GM12878 (cell line): Measurements from ENCODE around the gene ARHGAP15. TPM values are rescaled to one million over a fixed set of nuclear protein-coding genes. Genes with fewer than 3 reads are reported as not detected.

Experiments used
- ATAC-seq: fragments of 200-7000 bp; cut with Tn5 transposase; 3 replicates; pipeline ENCODE4 v1.9.1; 2020; ENCODE audit warnings: mild to moderate bottlenecking, moderate library complexity
- BruUV-seq: library from RNA; stranded (reverse); fragments of 400-500 nt; replicated peaks from 2 replicates; lab custom pipeline; 2021; lab: Mats Ljungman, UMichigan
- CTCF ChIA-PET: fragments of 300-600 bp; sonication (Branson Sonifier 250); formaldehyde crosslinking; extraction: SDS; loops from one replicate; lab custom pipeline; 2021; ENCODE audit warnings: inconsistent platforms; lab: Yijun Ruan, JAX
- POLR2A ChIA-PET: fragments of 350-600 bp; formaldehyde crosslinking; extraction: SDS; loops from one replicate; lab custom pipeline; 2021; ENCODE audit warnings: inconsistent platforms; lab: Charles Lee
- RAD21 ChIA-PET: fragments of 300-600 bp; sonication (Branson Sonifier 250); formaldehyde crosslinking; loops from one replicate; lab custom pipeline; 2023; ENCODE audit warnings: antibody characterized with exemption; ENCODE audit not compliant: unreplicated experiment; lab: Charles Lee
- SMC1A ChIA-PET: fragments of 300-600 bp; sonication (Branson Sonifier 250); formaldehyde crosslinking; loops from one replicate; lab custom pipeline; 2023; ENCODE audit not compliant: unreplicated experiment, uncharacterized antibody; lab: Charles Lee
- DNase-seq: peaks from one replicate; pipeline ENCODE4 v3.0.0-alpha.2; 2011; ENCODE audit warnings: low read depth, low spot score
- FAIRE-seq: peaks from 3 replicates; lab custom pipeline; 2011; peaks lifted over from hg19 to GRCh38; lab: Jason Lieb, UNC
- H2AFZ ChIP-seq: 2 replicates; pipeline ENCODE4 v1.6.0; 2011; ENCODE audit warnings: low read depth, low read length, control low read depth; ENCODE audit not compliant: control insufficient read depth
- H3K27ac ChIP-seq: 2 replicates; pipeline ENCODE4 v1.5.1; 2011; ENCODE audit warnings: control low read depth; ENCODE audit not compliant: control insufficient read depth, insufficient read depth
- H3K27me3 ChIP-seq, 2 experiments: replicated peaks in 1 of 2; 2 replicates each; pipeline versions ENCODE4 v1.6.0 to v1.6.1; 2011; ENCODE audit warnings: low read length in 1 of 2; ENCODE audit not compliant: control insufficient read depth in 2 of 2, insufficient read depth in 2 of 2
- H3K36me3 ChIP-seq, 2 experiments: 2 replicates each; pipeline ENCODE4 v1.5.1; 2011; ENCODE audit warnings: low read length in 1 of 2; ENCODE audit not compliant: control insufficient read depth in 2 of 2, insufficient read depth in 2 of 2
- H3K4me1 ChIP-seq: 2 replicates; pipeline ENCODE4 v1.6.1; 2011; ENCODE audit warnings: mild to moderate bottlenecking, low read length, moderate library complexity, mixed read lengths; ENCODE audit not compliant: control insufficient read depth, insufficient read depth
- H3K4me2 ChIP-seq: 2 replicates; pipeline ENCODE4 v1.6.0; 2011; ENCODE audit warnings: control low read depth; ENCODE audit not compliant: control insufficient read depth, insufficient read depth
- H3K4me3 ChIP-seq: fragments of 200-600 bp; sonication (generic); 2 replicates; pipeline ENCODE4 v1.5.1; 2016
- H3K79me2 ChIP-seq: 2 replicates; pipeline ENCODE4 v1.6.0; 2011; ENCODE audit warnings: low read length; ENCODE audit not compliant: control insufficient read depth, insufficient read depth
- H3K9ac ChIP-seq: 2 replicates; pipeline ENCODE4 v1.8.0; 2011; ENCODE audit warnings: low read length, control low read depth, mixed read lengths; ENCODE audit not compliant: control insufficient read depth, insufficient read depth
- H3K9me3 ChIP-seq: replicated peaks from 3 replicates; pipeline ENCODE4 v1.5.1; 2011; ENCODE audit warnings: mild to moderate bottlenecking, low read length; ENCODE audit not compliant: control insufficient read depth, insufficient read depth
- H4K20me1 ChIP-seq: 2 replicates; pipeline ENCODE4 v1.6.0; 2011; ENCODE audit not compliant: control insufficient read depth, insufficient read depth
- BMI1 ChIP-seq: fragments of 450-650 bp; IDR thresholded peaks from 2 replicates; pipeline ENCODE4 v1.6.1; 2016; ENCODE audit warnings: mild to moderate bottlenecking, moderate library complexity, borderline replicate concordance
- CEBPB ChIP-seq, 2 experiments: fragments of 150-350 bp in 1 of 2; IDR thresholded peaks; 2 replicates each; pipeline ENCODE4 v1.6.1; 2012 to 2014; ENCODE audit warnings: low read depth in 2 of 2, low read length in 2 of 2, borderline replicate concordance in 1 of 2, inconsistent platforms in 1 of 2
- CHD4 ChIP-seq: fragments of 200-600 bp; sonication (generic); IDR thresholded peaks from 2 replicates; pipeline ENCODE4 v1.6.1; 2016; ENCODE audit warnings: mild to moderate bottlenecking
- EED ChIP-seq: sonication (generic); IDR thresholded peaks from 2 replicates; pipeline ENCODE4 v1.6.1; 2016; ENCODE audit warnings: antibody characterized with exemption, low read depth
- ETV6 ChIP-seq, 2 experiments: fragments of 450-650 bp in 1 of 2; IDR thresholded peaks in 1 of 2; conservative IDR thresholded peaks in 1 of 2; 2 replicates each; pipeline ENCODE4 v1.6.1; 2014; ENCODE audit warnings: antibody characterized with exemption in 1 of 2, borderline replicate concordance in 1 of 2, low read depth in 1 of 2, mild to moderate bottlenecking in 1 of 2, moderate library complexity in 1 of 2
- NR2F1 ChIP-seq: fragments of 450-650 bp; conservative IDR thresholded peaks from 2 replicates; pipeline ENCODE4 v1.6.1; 2017; ENCODE audit warnings: mild to moderate bottlenecking
- PAX5 ChIP-seq: IDR thresholded peaks from 2 replicates; pipeline ENCODE4 v1.6.1; 2011; ENCODE audit warnings: low read depth, low read length, borderline replicate concordance
- RAD51 ChIP-seq: fragments of 450-650 bp; IDR thresholded peaks from 2 replicates; pipeline ENCODE4 v1.6.1; 2016; ENCODE audit warnings: moderate library complexity, mild to moderate bottlenecking, inconsistent platforms
- RBBP5 ChIP-seq: fragments of 200-600 bp; sonication (generic); conservative IDR thresholded peaks from 2 replicates; pipeline ENCODE4 v1.6.1; 2016
- SMC3 ChIP-seq: IDR thresholded peaks from 2 replicates; pipeline ENCODE4 v1.6.1; 2011; ENCODE audit warnings: low read length, improper control_type of control experiment, borderline replicate concordance
- SREBF2 ChIP-seq: IDR thresholded peaks from 2 replicates; pipeline ENCODE4 v1.6.1; 2012; ENCODE audit warnings: mild to moderate bottlenecking, low read length
- YY1 ChIP-seq: IDR thresholded peaks from 2 replicates; pipeline ENCODE4 v1.6.1; 2011; ENCODE audit warnings: low read depth, mild to moderate bottlenecking, low read length
- ZNF687 ChIP-seq: fragments of 450-650 bp; IDR thresholded peaks from 2 replicates; pipeline ENCODE4 v1.6.1; 2017; ENCODE audit warnings: mild to moderate bottlenecking, moderate library complexity
- WGBS: methylation state at CpG from one replicate; pipeline ENCODE4 v1.1.6; 2016; ENCODE audit warnings: low lambda C conversion rate; ENCODE audit not compliant: insufficient replicate concordance, insufficient coverage; ENCODE audit errors: missing lambda C conversion rate; 5-methylcytosine and 5-hydroxymethylcytosine counted together
- in situ Hi-C: fragments of 300-500 bp; cut with MboI; formaldehyde crosslinking; loops from 9 replicates; pipeline ENCODE4 v1.14.3; 2018; ENCODE audit warnings: mixed read lengths
- intact Hi-C: fragments of 100-400 bp; cut with micrococcal nuclease; formaldehyde crosslinking; loops from one replicate; pipeline ENCODE4 v1.14.2; 2022; ENCODE audit not compliant: unreplicated experiment
- polyA plus RNA-seq, 11 experiments: library from polyadenylated mRNA; depleted of rRNA in 4 of 11; unstranded in 6 of 11; stranded (reverse) in 5 of 11; fragments of >200 nt; fragmentation: Nextera tagmentation in 4 of 11; fragmentation: Illumina TruSeq in 1 of 11; extraction: Ambion mirVana in 4 of 11; extraction: Trizol in 1 of 11; gene quantifications; 1 replicate in 1 of 11; 2 replicates in 10 of 11; pipeline versions ENCODE4 v1.2.1 to v1.2.3, GENCODE V29; 2011 to 2016; ENCODE audit warnings: inconsistent platforms in 2 of 11, missing spikeins in 2 of 11, low read depth in 1 of 11
- total RNA-seq, 4 experiments: library from RNA; depleted of rRNA in 3 of 4; stranded (reverse); fragments of >200 nt in 3 of 4; fragmentation: Illumina TruSeq in 1 of 4; extraction: Trizol in 1 of 4; gene quantifications; 2 replicates each; pipeline versions ENCODE4 v1.2.1 to v1.2.3, GENCODE V29; 2013 to 2021

ARHGAP15 gene
- total and polyA plus RNA-seq, 10 of the 15 experiments (the other 5 are each of a cell fraction or from before 2014, with no cell fraction given): 38.0 to 92.6 (median 66.7) TPM

- RAD21 ChIA-PET: no interaction called here
- CTCF ChIA-PET: interaction anchor here (1.8 kb wide), 1 partner anchor 15 kb away, joined by 4 read pairs; no protein-coding TSS in a partner anchor
Measured at GRCh38 chr2:143776526-143777297, 647.5 kb downstream of the ARHGAP15 start.

GRCh38 chr2:143779021-143779420 lies 649.8 kb downstream of the ARHGAP15 start:
- DNase-seq (no peak), FAIRE-seq (no peak), ATAC-seq (no peak)
- no peak overlapping the region for H2AFZ ChIP-seq
- 39% methylated on average over 3 of the region's 3 CpGs for WGBS
- ChIA-PET POLR2A (no interaction called here), RAD21 (interaction anchor here (0.6 kb wide), 1 partner anchor 34 kb away, joined by 3 read pairs; no protein-coding TSS in a partner anchor), CTCF (interaction anchor here (1.0 kb wide), 1 partner anchor 24 kb away, joined by 3 read pairs; no protein-coding TSS in a partner anchor), SMC1A (no interaction called here)
- in situ Hi-C loops (no loop called here), intact Hi-C loops (no loop called here)
- H3K27me3 ChIP-seq: no peaks in the 10 kb centered on the region
- H3K9me3 ChIP-seq: no peaks in the 10 kb centered on the region
- no peaks in the 10 kb centered on the region for H3K36me3 ChIP-seq
- no peak overlapping the region for H3K27ac ChIP-seq
- no TSS peak for BruUV-seq
- H3K9ac ChIP-seq: no peak overlapping the region
- H3K4me2 ChIP-seq: no peak overlapping the region
- no peaks in the 10 kb centered on the region for H3K79me2 ChIP-seq
- H3K4me3 ChIP-seq: no peak overlapping the region
- no peaks in the 10 kb centered on the region for H3K4me1 ChIP-seq
- no peaks in the 10 kb centered on the region for H4K20me1 ChIP-seq
- no peak for TF ChIP-seq RBBP5
- no peak for TF ChIP-seq YY1
- no peak for TF ChIP-seq SREBF2
- TF ChIP-seq CEBPB (IDR thresholded peaks at IDR 0.05; ENCODE audit: borderline replicate concordance in 1 of 2, low read depth in 2 of 2, low read length in 2 of 2): no peak
- TF ChIP-seq ZNF687: no peak
- TF ChIP-seq RAD51: no peak
- TF ChIP-seq PAX5: no peak
- TF ChIP-seq BMI1: no peak
- no peak for TF ChIP-seq SMC3
- TF ChIP-seq ETV6 (conservative IDR thresholded peaks at IDR 0.05 in 1 of 2, IDR thresholded peaks at IDR 0.05 in 1 of 2; ENCODE audit: borderline replicate concordance in 1 of 2, low read depth in 1 of 2): no peak

More at GRCh38 chr2:143776526-143777297, 647.5 kb downstream of the ARHGAP15 start:
- no peak for ATAC-seq
- in situ Hi-C loops (no loop called here), intact Hi-C loops (no loop called here)
- H3K4me1 ChIP-seq: no peaks in the 10 kb centered on the region
- no peaks in the 10 kb centered on the region for H4K20me1 ChIP-seq
- ChIA-PET SMC1A (no interaction called here), POLR2A (no interaction called here)
- TF ChIP-seq NR2F1 (no peak), CHD4 (no peak), EED (no peak)
- no peak overlapping the region for H3K27ac ChIP-seq
- H3K79me2 ChIP-seq: no peaks in the 10 kb centered on the region
- no peak overlapping the region for H3K9ac ChIP-seq
- H3K9me3 ChIP-seq: no peaks in the 10 kb centered on the region
- H2AFZ ChIP-seq: no peak overlapping the region
- no peak overlapping the region for H3K4me3 ChIP-seq
- H3K36me3 ChIP-seq: no peaks in the 10 kb centered on the region
- FAIRE-seq: no peak
- H3K27me3 ChIP-seq: no peaks in the 10 kb centered on the region
- H3K4me2 ChIP-seq: no peak overlapping the region
- no peak for DNase-seq
- WGBS: 87% methylated on average over 4 of the region's 4 CpGs
- BruUV-seq: no TSS peak
